Lung (tissue), 12 donors: ENCODE measurements around the gene RNF150. TPM values are rescaled to one million over a fixed set of nuclear protein-coding genes. Genes with fewer than 3 reads are reported as not detected.

ENCODE experiments used
- ATAC-seq: fragments of 200-7000 bp; cut with Tn5 transposase; one replicate; pipeline ENCODE4 v1.9.1; 2020; ENCODE audit warnings: moderate number of reproducible peaks; ENCODE audit not compliant: insufficient read depth, low FRiP score
- DNase-seq, 3 donors: peaks; one replicate each; pipeline ENCODE4 v3.0.0-alpha.2; 2013 to 2017
- H3K27ac ChIP-seq, 2 donors: one replicate each; pipeline ENCODE4 v1.5.1; 2013; ENCODE audit warnings: mild to moderate bottlenecking in 2 of 2, moderate library complexity in 2 of 2, control low read depth in 1 of 2, inconsistent platforms in 1 of 2, low read depth in 1 of 2, low read length in 1 of 2
- H3K27me3 ChIP-seq, 3 donors: one replicate each; pipeline ENCODE4 v1.5.1; 2013; ENCODE audit warnings: low read length in 2 of 3; ENCODE audit not compliant: control insufficient read depth in 3 of 3, insufficient read depth in 3 of 3
- H3K36me3 ChIP-seq, 4 donors: one replicate each; pipeline ENCODE4 v1.5.1; 2013; ENCODE audit warnings: low read length in 4 of 4, mild to moderate bottlenecking in 1 of 4, moderate library complexity in 1 of 4; ENCODE audit not compliant: control insufficient read depth in 4 of 4, insufficient read depth in 4 of 4
- H3K4me1 ChIP-seq, 5 donors: one replicate each; pipeline ENCODE4 v1.5.1; 2013; ENCODE audit warnings: low read length in 5 of 5, mild to moderate bottlenecking in 2 of 5, moderate library complexity in 1 of 5; ENCODE audit not compliant: control insufficient read depth in 5 of 5, insufficient read depth in 5 of 5
- H3K4me3 ChIP-seq: one replicate; pipeline ENCODE4 v1.5.1; 2013; ENCODE audit warnings: mild to moderate bottlenecking, control low read depth, moderate library complexity
- H3K9ac ChIP-seq, 2 donors: one replicate each; pipeline ENCODE4 v1.5.1; 2013; ENCODE audit warnings: low read length in 2 of 2, control low read depth in 1 of 2; ENCODE audit not compliant: insufficient read depth in 1 of 2
- H3K9me3 ChIP-seq, 4 donors: one replicate each; pipeline ENCODE4 v1.5.1; 2013; ENCODE audit warnings: low read length in 3 of 4, mild to moderate bottlenecking in 1 of 4, moderate library complexity in 1 of 4; ENCODE audit not compliant: control insufficient read depth in 4 of 4, insufficient read depth in 3 of 4
- WGBS, 2 donors: extraction: QIAGEN DNeasy Blood & Tissue Kit; methylation state at CpG; one replicate each; pipeline ENCODE4 v1.1.7; 2013; 5-methylcytosine and 5-hydroxymethylcytosine counted together
- polyA plus RNA-seq, 2 donors: library from polyadenylated mRNA; stranded (reverse); fragments of 200-250 nt; gene quantifications; one replicate each; pipeline ENCODE4 v1.2.1, GENCODE V29; 2013
- total RNA-seq, 2 donors: library from RNA; depleted of rRNA in 1 of 2; stranded (reverse); fragments of >200 nt in 1 of 2; gene quantifications; one replicate each; pipeline ENCODE4 v1.2.1, GENCODE V29; 2014 to 2021
- TF ChIP-seq, protein P1 (sequence below): IDR thresholded peaks from 2 replicates; pipeline ENCODE4 v1.5.1; 2012; ENCODE audit warnings: mild to moderate bottlenecking; ENCODE audit errors: control extremely low read depth, extremely low read depth
- donor health status: control.
- donor health status: control.
- donor health status: Bipolar disorder and iron deficiency.
- donor health status: healthy.
- donor health status: DM: yes; HTN: yes; CAD: no.

RNF150 gene
- total and polyA plus RNA-seq, 4 donors: 0.18 to 19.3 (median 2.1) TPM

DNA sequence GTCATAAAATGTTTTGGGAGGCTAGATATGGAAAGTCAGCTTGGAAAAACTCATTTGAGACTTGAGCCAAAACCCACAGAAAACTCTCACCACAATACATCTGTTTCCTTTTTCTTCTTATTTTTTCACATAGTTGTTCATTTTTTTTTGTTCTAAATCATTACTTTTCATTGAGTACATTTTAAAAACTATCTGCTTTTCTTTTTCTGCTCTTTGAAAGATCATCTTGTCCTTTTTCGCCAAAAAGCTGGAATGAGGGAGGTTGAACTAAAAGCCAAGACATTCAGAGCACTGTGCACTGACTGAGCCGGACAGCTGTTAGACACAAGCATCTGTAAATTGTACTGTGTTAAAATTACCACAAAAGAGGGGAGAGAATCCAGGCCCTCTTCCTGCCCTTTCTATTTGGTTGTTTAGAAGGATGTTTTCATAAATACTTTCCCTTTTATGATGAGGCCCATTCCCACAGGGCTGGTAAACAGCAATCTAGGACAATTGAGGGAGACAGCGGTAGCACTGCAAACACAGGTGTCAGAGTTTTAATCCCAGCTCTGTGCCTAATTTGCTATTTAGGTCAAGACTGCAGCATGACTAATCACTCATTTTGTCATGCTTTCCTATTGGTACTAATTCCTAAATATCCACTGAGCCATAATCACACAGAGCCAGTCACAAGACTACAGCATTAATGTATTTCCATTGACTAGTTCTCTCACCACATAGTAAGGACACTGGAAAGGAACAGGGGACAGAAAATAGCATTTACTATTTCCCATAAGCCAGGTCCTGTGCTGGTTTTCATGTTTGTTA, 7.3 kb upstream of the RNF150 start:
- Histone ChIP-seq H3K9me3 (no peaks in the 10 kb centered on the region), H3K27ac (no peak overlapping the region), H3K36me3 (no peaks in the 10 kb centered on the region), H3K4me1 (peaks cover 0 to 2% (median 0%) of the 10 kb centered on the region in 5 donors), H3K27me3 (peaks cover 0 to 13% (median 0%) of the 10 kb centered on the region in 3 donors), H3K4me3 (no peak overlapping the region), H3K9ac (no peak overlapping the region)
- no peak for DNase-seq
- TF ChIP-seq, protein P1, sequence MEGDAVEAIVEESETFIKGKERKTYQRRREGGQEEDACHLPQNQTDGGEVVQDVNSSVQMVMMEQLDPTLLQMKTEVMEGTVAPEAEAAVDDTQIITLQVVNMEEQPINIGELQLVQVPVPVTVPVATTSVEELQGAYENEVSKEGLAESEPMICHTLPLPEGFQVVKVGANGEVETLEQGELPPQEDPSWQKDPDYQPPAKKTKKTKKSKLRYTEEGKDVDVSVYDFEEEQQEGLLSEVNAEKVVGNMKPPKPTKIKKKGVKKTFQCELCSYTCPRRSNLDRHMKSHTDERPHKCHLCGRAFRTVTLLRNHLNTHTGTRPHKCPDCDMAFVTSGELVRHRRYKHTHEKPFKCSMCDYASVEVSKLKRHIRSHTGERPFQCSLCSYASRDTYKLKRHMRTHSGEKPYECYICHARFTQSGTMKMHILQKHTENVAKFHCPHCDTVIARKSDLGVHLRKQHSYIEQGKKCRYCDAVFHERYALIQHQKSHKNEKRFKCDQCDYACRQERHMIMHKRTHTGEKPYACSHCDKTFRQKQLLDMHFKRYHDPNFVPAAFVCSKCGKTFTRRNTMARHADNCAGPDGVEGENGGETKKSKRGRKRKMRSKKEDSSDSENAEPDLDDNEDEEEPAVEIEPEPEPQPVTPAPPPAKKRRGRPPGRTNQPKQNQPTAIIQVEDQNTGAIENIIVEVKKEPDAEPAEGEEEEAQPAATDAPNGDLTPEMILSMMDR: no peak
- no peak for ATAC-seq
- 78 to 83% methylated on average over 3 of the region's 3 CpGs for whole genome bisulfite sequencing, 2 donors

DNA sequence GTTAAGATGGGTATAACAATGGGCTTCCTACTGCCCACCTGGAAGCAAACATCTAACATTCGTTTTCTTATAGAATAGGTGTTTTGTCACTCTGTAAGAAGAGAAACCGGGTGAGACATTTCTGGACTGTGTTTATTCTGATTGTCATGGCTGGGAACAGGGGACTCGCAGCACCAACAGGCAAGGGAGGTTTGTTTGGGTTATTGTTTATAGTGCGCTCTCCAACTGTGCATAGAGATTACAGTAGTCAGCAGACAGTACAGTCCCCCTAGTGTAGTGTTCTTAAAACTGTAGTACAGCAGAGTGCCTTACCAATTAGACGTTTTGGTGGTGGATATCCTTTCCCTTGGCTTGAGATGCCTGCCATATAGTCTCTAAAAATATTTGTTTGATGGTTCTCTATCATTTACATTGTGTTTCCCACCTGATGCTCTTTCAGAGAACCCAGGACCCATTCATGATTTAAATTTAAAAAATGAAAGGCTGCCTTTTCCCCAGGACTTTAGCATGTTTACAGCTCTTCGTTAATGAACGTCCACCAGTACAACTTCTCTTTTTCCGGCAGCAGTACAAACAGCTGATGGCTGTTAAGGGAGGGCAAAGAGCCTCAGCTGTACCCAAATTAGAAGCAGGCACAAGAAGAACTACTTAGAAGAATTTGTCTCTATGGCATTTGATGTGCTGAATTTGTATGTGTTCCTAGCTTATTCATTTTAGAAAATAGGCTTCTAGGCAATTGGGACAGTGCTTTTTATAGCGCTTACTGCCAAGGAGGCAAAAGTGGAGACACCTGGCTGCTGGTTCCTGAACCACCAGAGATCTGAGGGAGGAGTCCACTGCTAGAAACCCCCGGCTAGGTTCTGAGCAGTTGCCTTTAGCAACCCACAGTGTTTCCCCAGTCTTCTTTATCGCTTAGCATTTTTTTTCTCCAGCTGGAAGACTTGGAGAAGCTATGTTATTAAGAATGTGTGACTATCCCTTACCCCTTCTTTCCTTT, 1.0 kb upstream of the RNF150 start:
- TF ChIP-seq, protein P1: no peak
- Histone ChIP-seq H3K4me1 (peaks cover 0 to 37% (median 10%) of the 10 kb centered on the region in 5 donors), H3K4me3 (no peak overlapping the region), H3K9me3 (peaks cover 0 to 5% (median 0%) of the 10 kb centered on the region in 4 donors), H3K9ac (no peak overlapping the region), H3K27me3 (peaks cover 0 to 16% (median 0%) of the 10 kb centered on the region in 3 donors), H3K27ac (peak overlapping the region in 1 of 2 donors; percentile 97), H3K36me3 (no peaks in the 10 kb centered on the region)
- DNase-seq (peak; percentile 33 to 84 (median 76)), ATAC-seq (no peak)
- WGBS, 2 donors: 41 to 43% methylated on average over 11 of the region's 11 CpGs

DNA sequence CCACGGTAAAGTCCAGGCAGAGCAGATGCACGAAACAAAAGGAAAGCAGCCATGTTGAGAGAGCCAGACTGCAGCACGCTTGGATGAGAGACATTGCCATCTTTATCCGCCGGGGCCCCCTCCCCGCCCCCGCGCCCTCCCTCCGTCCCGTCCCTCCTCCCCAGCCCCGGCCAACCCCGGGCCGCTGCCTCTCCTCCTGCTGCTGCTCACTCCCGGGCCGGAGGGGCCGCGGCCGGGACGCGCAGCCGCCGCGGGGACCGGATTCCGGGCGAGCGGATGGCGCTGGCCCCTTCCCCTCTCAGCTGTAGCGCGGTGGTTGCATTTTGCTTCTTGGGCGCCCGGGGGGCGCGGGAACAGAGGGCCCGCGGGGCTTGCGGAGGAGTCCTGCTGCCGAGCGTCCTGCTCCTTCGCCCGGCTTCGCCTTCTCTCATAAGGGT, 542 bp downstream of the RNF150 start:
- peaks cover 0 to 17% (median 0%) of the 10 kb centered on the region in 3 donors for H3K27me3 ChIP-seq
- H3K36me3 ChIP-seq: no peaks in the 10 kb centered on the region
- H3K9ac ChIP-seq: peak overlapping the region in 1 of 2 donors; percentile 32
- peak overlapping the region; percentile 72 for H3K4me3 ChIP-seq
- H3K4me1 ChIP-seq: peaks cover 0 to 43% (median 10%) of the 10 kb centered on the region in 5 donors
- peak; percentile 64 for ATAC-seq
- H3K27ac ChIP-seq: peak overlapping the region; percentile 77 to 97
- H3K9me3 ChIP-seq: peaks cover 0 to 5% (median 0%) of the 10 kb centered on the region in 4 donors
- TF ChIP-seq, protein P1: no peak
- WGBS, 2 donors: 0 to 1% methylated on average over 24 to 42 of the region's 42 CpGs
- peak; percentile 72 to 81 (median 77) for DNase-seq
